Upper lobe of left lung (tissue), 6 donors: ENCODE data around the gene FAM83G. TPM values are rescaled to one million over a fixed set of nuclear protein-coding genes. Genes with fewer than 3 reads are reported as not detected.

Experiments
- ATAC-seq, 2 donors: fragments of 200-7000 bp; cut with Tn5 transposase; one replicate each; pipeline ENCODE4 v1.9.1; 2022; ENCODE audit warnings: mild to moderate bottlenecking in 2 of 2, moderate library complexity in 2 of 2; ENCODE audit not compliant: low FRiP score in 2 of 2
- DNase-seq, 2 donors: peaks; one replicate each; pipeline ENCODE4 v3.0.0-alpha.2; 2019 to 2020
- H3K27ac ChIP-seq, 4 donors: fragments of 200-600 bp; sonication (generic); one replicate each; pipeline ENCODE4 v1.5.1; 2016 to 2019
- H3K27me3 ChIP-seq, 4 donors: fragments of 200-600 bp; sonication (generic); one replicate each; pipeline ENCODE4 v1.5.1; 2017 to 2019
- H3K36me3 ChIP-seq, 4 donors: fragments of 200-600 bp; sonication (generic); one replicate each; pipeline ENCODE4 v1.5.1; 2016 to 2019
- H3K4me1 ChIP-seq, 4 donors: fragments of 200-600 bp; sonication (generic); one replicate each; pipeline ENCODE4 v1.5.1; 2018 to 2019
- H3K4me3 ChIP-seq, 4 donors: fragments of 200-600 bp; sonication (generic); one replicate each; pipeline ENCODE4 v1.5.1; 2017 to 2019; ENCODE audit warnings: mild to moderate bottlenecking in 2 of 4, moderate library complexity in 1 of 4
- H3K9me3 ChIP-seq, 4 donors: fragments of 200-600 bp; sonication (generic); one replicate each; pipeline ENCODE4 v1.5.1; 2018 to 2019
- EP300 ChIP-seq, 4 donors: sonication (generic); formaldehyde crosslinking; IDR thresholded peaks; one replicate each; pipeline ENCODE4 v1.5.1; 2017; ENCODE audit warnings: antibody characterized with exemption in 4 of 4, control low read depth in 2 of 4
- POLR2A ChIP-seq, 4 donors: fragments of 450-650 bp; IDR thresholded peaks; one replicate each; pipeline ENCODE4 v1.5.1; 2016 to 2017; ENCODE audit warnings: antibody characterized with exemption in 4 of 4, mild to moderate bottlenecking in 2 of 4
- POLR2AphosphoS5 ChIP-seq, 2 donors: sonication (generic); formaldehyde crosslinking; IDR thresholded peaks; one replicate each; pipeline ENCODE4 v1.5.1; 2017; ENCODE audit warnings: antibody characterized with exemption in 2 of 2
- WGBS, 2 donors: methylation state at CpG; one replicate each; pipeline ENCODE4 v1.1.5; 2017 to 2018; 5-methylcytosine and 5-hydroxymethylcytosine counted together
- total RNA-seq, 6 donors: library from RNA; depleted of rRNA in 4 of 6; stranded (reverse); fragments of >200 nt in 4 of 6; gene quantifications; one replicate each; pipeline versions ENCODE4 v1.1.0 to v1.2.1, GENCODE V29; 2016 to 2021
- TF ChIP-seq, protein P1 (sequence below), 6 experiments: fragments of 450-650 bp in 4 of 6; fragments of 200-600 bp in 2 of 6; sonication (generic) in 2 of 6; IDR thresholded peaks; one replicate each; pipeline ENCODE4 v1.5.1; 2016 to 2019; ENCODE audit warnings: antibody characterized with exemption in 6 of 6
- donor health status: DM: no; HTN: no; CAD: no; lungs with moderate emphysema.
- donor health status: DM: no; HTN: yes; CAD: no; lungs with severe emphysema.

The FAM83G gene
- total RNA-seq, 6 donors from 2014 or later: 3.1 to 17.2 (median 11.2) TPM

DNA sequence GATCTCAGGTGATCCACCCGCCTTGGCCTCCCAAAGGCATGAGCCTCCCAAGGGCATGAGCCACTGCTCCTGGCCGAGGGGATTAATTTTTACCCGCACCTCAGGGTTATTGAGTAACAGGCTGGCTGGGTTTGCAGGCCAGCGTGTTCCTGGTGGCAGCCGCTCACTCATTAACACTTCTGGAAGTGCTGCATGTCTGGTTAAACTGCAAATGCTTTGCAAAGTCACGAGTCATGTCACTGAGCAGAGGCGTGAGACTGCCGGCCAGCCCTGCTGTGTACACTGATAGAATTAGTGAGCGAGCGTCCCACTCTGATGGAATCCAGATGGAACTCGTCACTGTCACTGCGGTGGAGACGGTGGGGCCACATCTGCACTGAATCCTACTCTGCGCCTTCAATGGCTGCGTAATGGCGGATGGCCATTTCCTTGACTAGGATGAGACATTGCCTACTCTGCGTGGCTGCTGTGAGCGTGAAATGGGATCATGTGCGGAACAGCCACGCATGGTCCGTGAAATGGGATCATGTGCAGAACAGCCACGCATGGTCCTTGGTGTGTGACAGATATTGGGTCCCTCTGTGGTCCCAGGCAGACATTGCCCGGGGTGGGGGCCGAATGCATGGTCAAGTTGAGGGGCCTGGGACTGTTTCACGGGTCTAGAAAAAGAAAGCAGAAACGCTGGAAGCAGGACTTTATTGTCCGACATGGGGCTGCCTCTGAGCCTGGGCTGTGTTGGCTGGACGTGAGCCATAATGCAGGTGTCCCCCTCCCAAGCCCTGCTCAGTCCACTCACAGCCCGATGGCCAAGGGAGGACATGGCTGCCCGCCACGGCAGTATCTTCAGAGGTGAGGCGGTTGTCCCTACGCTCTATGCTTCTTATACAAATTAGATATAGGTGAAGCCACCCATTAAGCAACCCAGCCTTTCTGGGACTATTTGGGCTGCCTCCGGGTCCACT, 53.3 kb downstream of the FAM83G start:
- H3K27ac ChIP-seq: no peak overlapping the region
- no peak overlapping the region for H3K4me3 ChIP-seq
- DNase-seq: peak in 1 of 2 donors; percentile 44
- no peaks in the 10 kb centered on the region for H3K4me1 ChIP-seq
- no peak for ATAC-seq
- no peaks in the 10 kb centered on the region for H3K27me3 ChIP-seq
- 80 to 81% methylated on average over 31 to 34 of the region's 34 CpGs for WGBS, 2 donors
- no peak for TF ChIP-seq POLR2A (IDR thresholded peaks at IDR 0.05)
- TF ChIP-seq, protein P1, sequence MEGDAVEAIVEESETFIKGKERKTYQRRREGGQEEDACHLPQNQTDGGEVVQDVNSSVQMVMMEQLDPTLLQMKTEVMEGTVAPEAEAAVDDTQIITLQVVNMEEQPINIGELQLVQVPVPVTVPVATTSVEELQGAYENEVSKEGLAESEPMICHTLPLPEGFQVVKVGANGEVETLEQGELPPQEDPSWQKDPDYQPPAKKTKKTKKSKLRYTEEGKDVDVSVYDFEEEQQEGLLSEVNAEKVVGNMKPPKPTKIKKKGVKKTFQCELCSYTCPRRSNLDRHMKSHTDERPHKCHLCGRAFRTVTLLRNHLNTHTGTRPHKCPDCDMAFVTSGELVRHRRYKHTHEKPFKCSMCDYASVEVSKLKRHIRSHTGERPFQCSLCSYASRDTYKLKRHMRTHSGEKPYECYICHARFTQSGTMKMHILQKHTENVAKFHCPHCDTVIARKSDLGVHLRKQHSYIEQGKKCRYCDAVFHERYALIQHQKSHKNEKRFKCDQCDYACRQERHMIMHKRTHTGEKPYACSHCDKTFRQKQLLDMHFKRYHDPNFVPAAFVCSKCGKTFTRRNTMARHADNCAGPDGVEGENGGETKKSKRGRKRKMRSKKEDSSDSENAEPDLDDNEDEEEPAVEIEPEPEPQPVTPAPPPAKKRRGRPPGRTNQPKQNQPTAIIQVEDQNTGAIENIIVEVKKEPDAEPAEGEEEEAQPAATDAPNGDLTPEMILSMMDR (IDR thresholded peaks at IDR 0.05): no peak
- H3K9me3 ChIP-seq: no peaks in the 10 kb centered on the region
- no peaks in the 10 kb centered on the region for H3K36me3 ChIP-seq

DNA sequence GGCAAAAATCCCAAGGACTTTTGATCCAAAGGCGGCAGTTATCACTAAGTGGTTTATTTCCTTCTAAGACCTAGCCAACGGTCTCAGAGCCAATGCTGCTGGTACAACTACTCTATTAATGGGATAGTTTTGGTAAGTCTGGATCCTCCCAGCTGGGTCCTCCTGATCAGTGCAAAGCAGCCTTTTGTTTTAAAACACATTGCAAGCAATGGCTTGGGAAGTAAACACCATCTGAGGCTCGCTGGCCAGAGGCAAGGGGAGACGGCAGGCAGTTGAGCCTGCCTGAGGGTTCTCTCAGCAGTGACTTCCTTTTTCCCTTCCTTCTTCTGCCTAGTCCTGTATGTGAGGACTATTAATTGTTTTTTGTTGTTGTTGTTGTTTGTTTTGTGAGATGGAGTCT, 54.2 kb downstream of the FAM83G start:
- ATAC-seq (no peak), DNase-seq (no peak)
- Histone ChIP-seq H3K27me3 (no peaks in the 10 kb centered on the region), H3K36me3 (no peaks in the 10 kb centered on the region), H3K9me3 (no peaks in the 10 kb centered on the region), H3K27ac (no peak overlapping the region), H3K4me3 (no peak overlapping the region), H3K4me1 (no peaks in the 10 kb centered on the region)
- TF ChIP-seq EP300 (IDR thresholded peaks at IDR 0.05) (no peak), POLR2AphosphoS5 (IDR thresholded peaks at IDR 0.05) (no peak), POLR2A (IDR thresholded peaks at IDR 0.05) (no peak)
- TF ChIP-seq, protein P1 (IDR thresholded peaks at IDR 0.05): no peak
- WGBS, 2 donors: 65 to 78% methylated on average over 4 of the region's 4 CpGs

DNA sequence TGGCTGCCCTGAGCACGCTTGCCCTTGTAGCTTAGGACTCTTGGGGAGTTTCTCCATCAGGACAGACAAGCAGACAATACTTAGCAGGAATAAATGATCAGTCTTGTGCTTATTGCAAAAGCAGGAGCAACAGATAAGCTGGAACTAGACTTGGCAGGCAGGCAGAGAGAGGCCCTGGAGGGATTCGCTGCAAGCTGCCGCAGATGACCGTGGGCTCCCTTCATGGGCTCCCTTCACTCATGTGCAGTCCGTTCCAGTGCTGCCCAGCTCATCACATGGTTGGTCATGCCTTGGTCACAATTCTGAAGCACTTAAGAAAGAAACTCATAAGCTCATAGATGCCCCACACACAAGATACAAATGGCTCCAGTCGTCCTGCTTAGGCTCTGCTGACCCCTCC, 55.0 kb downstream of the FAM83G start:
- TF ChIP-seq, protein P1 (IDR thresholded peaks at IDR 0.05): no peak
- TF ChIP-seq POLR2A (IDR thresholded peaks at IDR 0.05) (no peak), POLR2AphosphoS5 (IDR thresholded peaks at IDR 0.05) (no peak), EP300 (IDR thresholded peaks at IDR 0.05) (no peak)
- DNase-seq: no peak
- no peaks in the 10 kb centered on the region for H3K9me3 ChIP-seq
- H3K4me1 ChIP-seq: no peaks in the 10 kb centered on the region
- ATAC-seq: no peak
- no peak overlapping the region for H3K4me3 ChIP-seq
- 79 to 87% methylated on average over 2 to 6 of the region's 6 CpGs for WGBS, 2 donors
- no peaks in the 10 kb centered on the region for H3K27me3 ChIP-seq
- no peak overlapping the region for H3K27ac ChIP-seq
- H3K36me3 ChIP-seq: no peaks in the 10 kb centered on the region

DNA sequence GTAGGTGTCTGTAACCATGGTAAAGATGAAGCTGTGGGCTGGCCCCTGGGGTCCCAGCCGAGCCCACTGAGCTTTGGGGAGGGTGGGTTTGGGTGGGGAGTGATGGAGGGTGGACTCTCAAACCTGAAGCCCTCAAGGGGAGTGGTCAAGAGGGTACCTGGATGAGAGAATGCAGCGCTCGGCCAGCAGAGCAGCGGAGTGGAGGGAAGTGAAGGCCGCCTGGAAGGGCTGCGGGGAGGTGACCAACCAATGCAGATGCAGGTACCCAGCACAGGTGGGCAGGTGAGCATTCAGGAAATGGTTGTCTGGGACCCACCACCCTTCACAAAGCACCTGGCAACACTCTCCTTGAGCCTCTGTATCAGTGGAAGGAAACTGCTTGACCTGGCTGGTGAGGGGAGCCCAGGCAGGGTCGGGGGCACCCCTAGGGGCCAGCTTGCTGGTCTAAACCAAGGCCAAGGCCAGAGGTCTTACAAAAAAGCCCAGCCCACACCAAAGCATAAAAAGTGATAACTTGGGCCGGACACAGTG, 56.0 kb downstream of the FAM83G start:
- Histone ChIP-seq H3K4me1 (no peaks in the 10 kb centered on the region), H3K4me3 (no peak overlapping the region), H3K27me3 (no peaks in the 10 kb centered on the region), H3K9me3 (no peaks in the 10 kb centered on the region), H3K27ac (no peak overlapping the region), H3K36me3 (no peaks in the 10 kb centered on the region)
- DNase-seq (no peak), ATAC-seq (no peak)
- TF ChIP-seq, protein P1 (IDR thresholded peaks at IDR 0.05): no peak
- TF ChIP-seq POLR2A (IDR thresholded peaks at IDR 0.05): no peak
- no peak for TF ChIP-seq EP300 (IDR thresholded peaks at IDR 0.05)
- TF ChIP-seq POLR2AphosphoS5 (IDR thresholded peaks at IDR 0.05): no peak
- 79 to 83% methylated on average over 7 to 8 of the region's 8 CpGs for WGBS, 2 donors
